Activated CD8-positive, alpha-beta T cell treated with anti-CD3 and anti-CD28 coated beads for 36 hours (primary cell): ENCODE measurements around the gene RPH3AL. TPM values are rescaled to one million over a fixed set of nuclear protein-coding genes. Genes with fewer than 3 reads are reported as not detected.

Experiments
- ATAC-seq: fragments of 200-7000 bp; cut with Tn5 transposase; one replicate; pipeline ENCODE4 v1.10.0; 2021; ENCODE audit warnings: mild to moderate bottlenecking, moderate library complexity
- CTCF ChIA-PET: fragments of 350-600 bp; sonication (Branson Sonifier 250); formaldehyde crosslinking; loops from one replicate; lab custom pipeline; 2021; ENCODE audit warnings: antibody characterized with exemption; lab: Charles Lee
- POLR2A ChIA-PET: fragments of 350-600 bp; sonication (Branson Sonifier 250); formaldehyde crosslinking; loops from one replicate; lab custom pipeline; 2021; ENCODE audit warnings: antibody characterized with exemption; lab: Charles Lee
- DNase-seq: peaks from one replicate; pipeline ENCODE4 v3.0.0-alpha.2; 2020
- H3K27ac Mint-ChIP-seq: one replicate; pipeline ENCODE4 v1.8.0; 2021; ENCODE audit warnings: mild to moderate bottlenecking, mixed read lengths
- H3K27me3 Mint-ChIP-seq: one replicate; pipeline ENCODE4 v1.8.0; 2021; ENCODE audit warnings: mixed read lengths
- H3K36me3 Mint-ChIP-seq: one replicate; pipeline ENCODE4 v1.8.0; 2021; ENCODE audit warnings: low read depth, mixed read lengths
- H3K4me1 Mint-ChIP-seq: one replicate; pipeline ENCODE4 v1.8.0; 2021; ENCODE audit warnings: low read depth, mixed read lengths
- H3K4me3 Mint-ChIP-seq: one replicate; pipeline ENCODE4 v1.8.0; 2021; ENCODE audit warnings: mild to moderate bottlenecking, moderate library complexity, mixed read lengths
- H3K9me3 Mint-ChIP-seq: one replicate; pipeline ENCODE4 v1.8.0; 2021; ENCODE audit warnings: mixed read lengths
- intact Hi-C: fragments of 100-400 bp; cut with micrococcal nuclease; formaldehyde crosslinking; loops from one replicate; pipeline ENCODE4 v1.10.0; 2022
- total RNA-seq, 2 experiments: library from RNA; stranded (reverse); gene quantifications; one replicate each; pipeline ENCODE4 v1.2.3, GENCODE V29; 2021
- TF ChIP-seq, protein P1 (sequence below): fragments of 200-600 bp; IDR thresholded peaks from one replicate; pipeline ENCODE4 v1.8.0; 2022; ENCODE audit warnings: antibody characterized with exemption, mild to moderate bottlenecking

Gene RPH3AL
- total RNA-seq, 2 experiments from 2014 or later: 0.72 to 1.1 TPM

GRCh38 chr17:364308-364707 is 11.7 kb upstream of the RPH3AL start:
- intact Hi-C loops: no loop called here
- no peak overlapping the region for H3K27ac Mint-ChIP-seq
- no peaks in the 10 kb centered on the region for H3K27me3 Mint-ChIP-seq
- no peak for DNase-seq
- no peak for ATAC-seq
- TF ChIP-seq, protein P1, sequence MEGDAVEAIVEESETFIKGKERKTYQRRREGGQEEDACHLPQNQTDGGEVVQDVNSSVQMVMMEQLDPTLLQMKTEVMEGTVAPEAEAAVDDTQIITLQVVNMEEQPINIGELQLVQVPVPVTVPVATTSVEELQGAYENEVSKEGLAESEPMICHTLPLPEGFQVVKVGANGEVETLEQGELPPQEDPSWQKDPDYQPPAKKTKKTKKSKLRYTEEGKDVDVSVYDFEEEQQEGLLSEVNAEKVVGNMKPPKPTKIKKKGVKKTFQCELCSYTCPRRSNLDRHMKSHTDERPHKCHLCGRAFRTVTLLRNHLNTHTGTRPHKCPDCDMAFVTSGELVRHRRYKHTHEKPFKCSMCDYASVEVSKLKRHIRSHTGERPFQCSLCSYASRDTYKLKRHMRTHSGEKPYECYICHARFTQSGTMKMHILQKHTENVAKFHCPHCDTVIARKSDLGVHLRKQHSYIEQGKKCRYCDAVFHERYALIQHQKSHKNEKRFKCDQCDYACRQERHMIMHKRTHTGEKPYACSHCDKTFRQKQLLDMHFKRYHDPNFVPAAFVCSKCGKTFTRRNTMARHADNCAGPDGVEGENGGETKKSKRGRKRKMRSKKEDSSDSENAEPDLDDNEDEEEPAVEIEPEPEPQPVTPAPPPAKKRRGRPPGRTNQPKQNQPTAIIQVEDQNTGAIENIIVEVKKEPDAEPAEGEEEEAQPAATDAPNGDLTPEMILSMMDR: no peak
- ChIA-PET POLR2A (no interaction called here), CTCF (interaction anchor here (1.7 kb wide), 1 partner anchor 15 kb away, joined by 4 read pairs; no protein-coding TSS in a partner anchor)
- peaks cover 9% of the 10 kb centered on the region for H3K4me1 Mint-ChIP-seq
- peaks cover 6% of the 10 kb centered on the region for H3K9me3 Mint-ChIP-seq
- H3K4me3 Mint-ChIP-seq: no peak overlapping the region
- H3K36me3 Mint-ChIP-seq: no peaks in the 10 kb centered on the region

DNA sequence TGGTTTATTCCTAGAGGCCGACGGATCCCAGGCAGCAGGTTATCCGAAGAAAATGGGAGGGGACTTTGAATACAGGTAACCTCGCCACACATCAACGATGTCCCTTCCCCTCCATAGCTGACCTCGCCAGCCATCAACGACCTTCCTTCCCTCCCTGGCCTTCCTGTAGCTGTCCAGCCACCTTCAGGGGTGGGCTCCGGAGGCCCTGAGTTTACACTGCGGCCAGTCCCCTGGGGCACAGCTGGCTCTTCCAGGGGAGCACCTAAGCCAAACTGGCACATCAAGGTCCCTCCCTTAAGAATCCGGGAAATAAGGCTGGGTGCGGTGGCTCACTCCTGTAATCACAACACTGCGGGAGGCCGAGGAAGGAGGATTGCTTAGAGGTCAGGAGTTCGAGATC is 10.1 kb upstream of the RPH3AL start:
- H3K36me3 Mint-ChIP-seq: no peaks in the 10 kb centered on the region
- ChIA-PET CTCF (no interaction called here), POLR2A (no interaction called here)
- no peak overlapping the region for H3K27ac Mint-ChIP-seq
- H3K4me3 Mint-ChIP-seq: no peak overlapping the region
- no peaks in the 10 kb centered on the region for H3K27me3 Mint-ChIP-seq
- H3K9me3 Mint-ChIP-seq: peaks cover under 1% of the 10 kb centered on the region
- peaks cover 6% of the 10 kb centered on the region for H3K4me1 Mint-ChIP-seq
- intact Hi-C loops: no loop called here
- no peak for DNase-seq
- no peak for ATAC-seq
- TF ChIP-seq, protein P1: no peak

- POLR2A ChIA-PET: no interaction called here
- no peak overlapping the region for H3K27ac Mint-ChIP-seq
- peaks cover 5% of the 10 kb centered on the region for H3K4me1 Mint-ChIP-seq
- H3K36me3 Mint-ChIP-seq: peaks cover 2% of the 10 kb centered on the region
- no peak for ATAC-seq
- CTCF ChIA-PET: no interaction called here
- H3K27me3 Mint-ChIP-seq: no peaks in the 10 kb centered on the region
- TF ChIP-seq, protein P1: no peak
- peaks cover 5% of the 10 kb centered on the region for H3K9me3 Mint-ChIP-seq
- no peak overlapping the region for H3K4me3 Mint-ChIP-seq
- intact Hi-C loops: no loop called here
- no peak for DNase-seq
Observed at GRCh38 chr17:360092-360750, 7.6 kb upstream of the RPH3AL start.

- H3K9me3 Mint-ChIP-seq: peaks cover 5% of the 10 kb centered on the region
- TF ChIP-seq, protein P1: no peak
- POLR2A ChIA-PET: no interaction called here
- DNase-seq (no peak), ATAC-seq (no peak)
- peaks cover 2% of the 10 kb centered on the region for H3K36me3 Mint-ChIP-seq
- intact Hi-C loops: no loop called here
- no peak overlapping the region for H3K4me3 Mint-ChIP-seq
- no peaks in the 10 kb centered on the region for H3K27me3 Mint-ChIP-seq
- H3K4me1 Mint-ChIP-seq: peaks cover 2% of the 10 kb centered on the region
- CTCF ChIA-PET: no interaction called here
- no peak overlapping the region for H3K27ac Mint-ChIP-seq
Observed at GRCh38 chr17:358491-359151, 6.0 kb upstream of the RPH3AL start.

DNA sequence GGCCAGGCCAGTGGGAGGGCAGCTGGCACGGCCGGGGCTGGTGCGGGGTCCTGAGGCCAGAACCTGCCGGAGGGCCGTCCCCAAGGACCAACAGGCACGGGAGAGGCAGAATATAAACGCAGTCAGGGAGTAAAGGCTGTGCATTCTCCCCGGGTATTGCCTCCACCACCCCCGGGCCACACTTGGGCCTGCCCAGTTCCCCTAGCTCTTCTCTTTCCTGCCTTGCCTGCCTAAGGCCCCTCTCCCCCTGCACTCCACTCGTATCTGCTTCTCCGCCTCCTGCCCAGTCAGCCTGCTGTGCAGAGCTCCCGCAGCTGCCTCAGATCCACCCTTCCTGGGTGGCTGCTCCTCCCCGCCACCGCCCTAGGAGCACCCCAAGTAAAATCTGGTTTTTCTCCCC is 5.0 kb upstream of the RPH3AL start:
- TF ChIP-seq, protein P1: no peak
- DNase-seq (no peak), ATAC-seq (no peak)
- no peaks in the 10 kb centered on the region for H3K27me3 Mint-ChIP-seq
- POLR2A ChIA-PET: no interaction called here
- H3K4me3 Mint-ChIP-seq: no peak overlapping the region
- peaks cover 5% of the 10 kb centered on the region for H3K9me3 Mint-ChIP-seq
- CTCF ChIA-PET: no interaction called here
- intact Hi-C loops: no loop called here
- peaks cover 2% of the 10 kb centered on the region for H3K4me1 Mint-ChIP-seq
- H3K27ac Mint-ChIP-seq: no peak overlapping the region
- H3K36me3 Mint-ChIP-seq: peaks cover 2% of the 10 kb centered on the region
